HepG2 (cell line): Measurements from ENCODE around the gene PSENEN. TPM values are rescaled to one million over a fixed set of nuclear protein-coding genes. Genes with fewer than 3 reads are reported as not detected.
A peak's percentile ranks its signal among the peaks of the same experiment; 100 is the strongest.

Experiments
- ATAC-seq: fragments of 200-7000 bp; cut with Tn5 transposase; 3 replicates; pipeline ENCODE4 v1.9.1; 2020; ENCODE audit warnings: mild to moderate bottlenecking, moderate library complexity
- BruUV-seq: library from RNA; stranded (reverse); fragments of 400-500 nt; replicated peaks from 2 replicates; lab custom pipeline; 2021; lab: Mats Ljungman, UMichigan
- CTCF ChIA-PET: fragments of 300-600 bp; formaldehyde crosslinking; extraction: SDS; loops from one replicate; lab custom pipeline; 2021; ENCODE audit warnings: low total read pairs, inconsistent platforms, low intra/inter-chr PET ratio; lab: Yijun Ruan, JAX
- POLR2A ChIA-PET: fragments of 350-600 bp; sonication (Branson Sonifier 250); formaldehyde crosslinking; loops from one replicate; lab custom pipeline; 2020; ENCODE audit warnings: antibody characterized with exemption, inconsistent platforms; lab: Yijun Ruan, JAX
- DNase-seq: peaks from one replicate; pipeline ENCODE4 v3.0.0-alpha.2; 2015; ENCODE audit warnings: low spot score
- FAIRE-seq: peaks from 3 replicates; lab custom pipeline; 2011; peaks lifted over from hg19 to GRCh38; lab: Jason Lieb, UNC
- H2AFZ ChIP-seq: one replicate; pipeline ENCODE4 v1.6.1; 2011; ENCODE audit warnings: low read length, inconsistent platforms
- H3K27ac ChIP-seq: fragments of 300-600 bp; 3 replicates; pipeline ENCODE4 v1.8.0; 2011; ENCODE audit warnings: mixed run types, mild to moderate bottlenecking, mixed read lengths, low read length, inconsistent platforms; ENCODE audit not compliant: insufficient read depth; ENCODE audit errors: extremely low read length
- H3K27me3 ChIP-seq, 2 experiments: fragments of 200-600 bp in 1 of 2; 2 replicates in 1 of 2; 3 replicates in 1 of 2; pipeline versions ENCODE4 v1.6.0 to v1.8.0; 2011; ENCODE audit warnings: low read length in 2 of 2, mild to moderate bottlenecking in 2 of 2, moderate library complexity in 2 of 2, inconsistent platforms in 1 of 2; ENCODE audit not compliant: insufficient read depth in 2 of 2, control insufficient read depth in 1 of 2
- H3K36me3 ChIP-seq, 2 experiments: fragments of 200-600 bp in 1 of 2; replicated peaks in 1 of 2; 2 replicates in 1 of 2; 3 replicates in 1 of 2; pipeline versions ENCODE4 v1.5.1 to v1.8.0; 2011; ENCODE audit warnings: low read length in 2 of 2, inconsistent platforms in 1 of 2; ENCODE audit not compliant: insufficient read depth in 2 of 2, control insufficient read depth in 1 of 2
- H3K4me1 ChIP-seq: 2 replicates; pipeline ENCODE4 v1.5.1; 2012; ENCODE audit warnings: low read length, inconsistent platforms; ENCODE audit not compliant: insufficient read depth
- H3K4me2 ChIP-seq: 2 replicates; pipeline ENCODE4 v1.6.0; 2011; ENCODE audit warnings: low read depth, low read length, inconsistent platforms
- H3K4me3 ChIP-seq, 3 experiments: fragments of 200-600 bp in 1 of 3; sonication (generic), shearing (Covaris generic) in 1 of 3; replicated peaks in 1 of 3; 2 replicates each; pipeline ENCODE4 v1.5.1; 2011 to 2016; ENCODE audit warnings: low read length in 3 of 3, inconsistent platforms in 2 of 3, low read depth in 2 of 3, mild to moderate bottlenecking in 2 of 3, control low read depth in 1 of 3, mixed read lengths in 1 of 3; ENCODE audit not compliant: insufficient read depth in 1 of 3
- H3K79me2 ChIP-seq: one replicate; pipeline ENCODE4 v1.6.1; 2011; ENCODE audit warnings: low read length, inconsistent platforms; ENCODE audit not compliant: insufficient read depth
- H3K9ac ChIP-seq: 2 replicates; pipeline ENCODE4 v1.6.0; 2011; ENCODE audit warnings: mild to moderate bottlenecking, low read depth, low read length, inconsistent platforms; ENCODE audit not compliant: insufficient read depth
- H3K9me3 ChIP-seq: 2 replicates; pipeline ENCODE4 v1.5.1; 2012; ENCODE audit warnings: mild to moderate bottlenecking, low read length
- H4K20me1 ChIP-seq: 2 replicates; pipeline ENCODE4 v1.6.0; 2011; ENCODE audit warnings: inconsistent platforms, mild to moderate bottlenecking, low read length, moderate library complexity; ENCODE audit not compliant: insufficient read depth
- FOXP4 ChIP-seq: sonication (generic); formaldehyde crosslinking; IDR thresholded peaks from 2 replicates; pipeline ENCODE4 v1.4.0; 2020; ENCODE audit warnings: missing genetic modification reagents
- GABPA ChIP-seq, 2 experiments: IDR thresholded peaks; 2 replicates each; pipeline ENCODE4 v1.6.1; 2011 to 2016; ENCODE audit warnings: low read depth in 2 of 2, low read length in 1 of 2, missing biosample characterization in 1 of 2, missing genetic modification characterization in 1 of 2
- HNRNPK ChIP-seq: fragments of 200-400 bp; formaldehyde crosslinking; IDR thresholded peaks from 2 replicates; pipeline ENCODE4 v1.6.1; 2018; ENCODE audit warnings: low read length, low read depth, moderate library complexity, mild to moderate bottlenecking; ENCODE audit not compliant: poor library complexity, severe bottlenecking
- IKZF4 ChIP-seq: sonication (generic); formaldehyde crosslinking; IDR thresholded peaks from 2 replicates; pipeline ENCODE4 v1.5.1; 2020; ENCODE audit warnings: borderline replicate concordance, mild to moderate bottlenecking, low read depth, missing genetic modification reagents; ENCODE audit errors: not compliant biosample characterization
- KLF16 ChIP-seq, 2 experiments: sonication (generic) in 1 of 2; formaldehyde crosslinking in 1 of 2; IDR thresholded peaks; 2 replicates each; pipeline versions ENCODE4 v1.6.1 to v1.8.0; 2016 to 2023; ENCODE audit warnings: missing genetic modification reagents in 2 of 2, missing compliant biosample characterization in 1 of 2
- KLF9 ChIP-seq: IDR thresholded peaks from 2 replicates; pipeline ENCODE4 v1.6.1; 2016; ENCODE audit warnings: low read depth
- SRSF1 ChIP-seq: fragments of 200-400 bp; formaldehyde crosslinking; optimal IDR thresholded peaks from 2 replicates; pipeline ENCODE3; 2017; ENCODE audit warnings: mild to moderate bottlenecking, low read depth, low read length, moderate library complexity
- ZNF572 ChIP-seq: sonication (generic); formaldehyde crosslinking; IDR thresholded peaks from 2 replicates; pipeline ENCODE4 v1.5.1; 2020; ENCODE audit warnings: mild to moderate bottlenecking, missing genetic modification reagents
- ZNF607 ChIP-seq: sonication (generic); formaldehyde crosslinking; IDR thresholded peaks from 2 replicates; pipeline ENCODE4 v1.5.1; 2020; ENCODE audit warnings: missing genetic modification reagents, mild to moderate bottlenecking, borderline replicate concordance
- ZNF766 ChIP-seq: sonication (generic); formaldehyde crosslinking; IDR thresholded peaks from 2 replicates; pipeline ENCODE4 v1.5.0; 2020; ENCODE audit warnings: missing genetic modification reagents, borderline replicate concordance
- ZNF816 ChIP-seq: sonication (generic); formaldehyde crosslinking; IDR thresholded peaks from 2 replicates; pipeline ENCODE4 v1.8.0; 2022; ENCODE audit warnings: missing genetic modification reagents, mild to moderate bottlenecking, borderline replicate concordance
- ZNF891 ChIP-seq: sonication (generic); formaldehyde crosslinking; IDR thresholded peaks from 2 replicates; pipeline ENCODE4 v1.5.0; 2020; ENCODE audit warnings: mild to moderate bottlenecking, missing genetic modification reagents
- ZSCAN21 ChIP-seq: sonication (generic); formaldehyde crosslinking; IDR thresholded peaks from 2 replicates; pipeline ENCODE4 v1.8.0; 2022; ENCODE audit warnings: mild to moderate bottlenecking, missing genetic modification reagents, moderate library complexity, borderline replicate concordance
- WGBS: methylation state at CpG from one replicate; pipeline ENCODE4 v1.1.6; 2017; ENCODE audit warnings: low lambda C conversion rate; 5-methylcytosine and 5-hydroxymethylcytosine counted together
- in situ Hi-C: cut with HindIII; loops from 2 replicates; pipeline ENCODE4 v1.10.0; 2017; ENCODE audit warnings: low pct_unique_long_range_greater_than_20kb; ENCODE audit not compliant: extremely low pct_ligation_motif_present
- intact Hi-C: fragments of 100-400 bp; cut with micrococcal nuclease; formaldehyde crosslinking; loops from one replicate; pipeline ENCODE4 v1.10.0; 2022; ENCODE audit not compliant: unreplicated experiment
- polyA plus RNA-seq, 8 experiments: library from polyadenylated mRNA; depleted of rRNA in 3 of 8; stranded (reverse) in 7 of 8; unstranded in 1 of 8; fragments of >200 nt; fragmentation: Illumina TruSeq in 4 of 8; extraction: Trizol in 4 of 8; gene quantifications; 2 replicates each; pipeline versions ENCODE4 v1.2.1 to v1.2.3, GENCODE V29; 2011 to 2016; ENCODE audit warnings: low read depth in 4 of 8, missing spikeins in 1 of 8, mixed read lengths in 1 of 8; ENCODE audit not compliant: insufficient read depth in 1 of 8
- total RNA-seq, 5 experiments: library from RNA; depleted of rRNA; stranded (reverse); fragments of >200 nt; fragmentation: Illumina TruSeq; extraction: Trizol; gene quantifications; 2 replicates each; pipeline ENCODE4 v1.2.3, GENCODE V29; 2016; ENCODE audit warnings: low read depth in 1 of 5
- TF ChIP-seq, protein P1 (sequence below): sonication (generic); formaldehyde crosslinking; IDR thresholded peaks from 2 replicates; pipeline ENCODE4 v1.5.1; 2020; ENCODE audit warnings: missing genetic modification reagents, mild to moderate bottlenecking, borderline replicate concordance
- TF ChIP-seq, protein P2 (sequence below): IDR thresholded peaks from 2 replicates; pipeline ENCODE4 v1.4.0; 2020; ENCODE audit warnings: mild to moderate bottlenecking, missing genetic modification reagents

PSENEN gene
- total and polyA plus RNA-seq, 2 of the 13 experiments (the other 11 are each of a cell fraction or from before 2014, with no cell fraction given), result 16.9 to 34.2 TPM

DNA sequence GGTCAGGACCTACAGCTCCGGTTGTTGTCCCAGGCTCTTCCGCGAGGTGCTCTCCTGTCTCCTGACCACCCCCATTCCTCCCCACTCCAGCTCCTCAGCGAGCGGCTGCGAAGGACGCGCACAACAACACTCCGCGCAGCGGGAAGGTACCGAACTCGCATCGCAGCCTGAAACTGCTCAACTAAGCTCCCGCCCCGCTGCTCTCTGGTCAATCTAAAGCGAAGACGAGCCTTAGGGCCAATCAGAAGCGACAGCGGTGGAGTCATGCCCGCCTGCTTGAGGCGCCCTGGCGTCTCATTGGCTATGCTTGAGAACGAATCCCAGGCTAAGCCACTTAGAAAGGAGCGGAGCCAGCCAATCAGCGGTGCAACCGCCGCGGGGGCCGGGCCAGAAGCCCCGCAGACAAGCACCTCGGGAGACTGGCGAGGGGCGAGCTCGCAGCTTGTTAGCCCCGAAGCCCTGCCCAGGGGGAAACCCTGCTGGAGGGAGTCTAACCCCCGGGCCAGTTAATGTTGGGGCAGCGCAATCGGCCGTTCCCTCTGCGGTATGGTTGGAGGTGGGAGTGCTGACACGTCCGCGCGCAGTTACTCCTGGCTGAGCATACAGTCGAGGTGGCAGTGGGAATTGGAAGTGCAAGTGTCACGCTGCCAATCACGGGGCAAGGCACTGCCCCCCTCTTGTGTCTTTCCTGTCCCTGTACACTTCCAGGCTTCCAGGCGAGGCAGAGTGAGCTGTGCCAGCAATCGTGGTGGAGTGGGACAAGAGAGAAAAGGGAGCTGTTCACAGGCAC is 43.0 kb upstream of the PSENEN start:
- ATAC-seq (peak; percentile 99), DNase-seq (peak; percentile 96), FAIRE-seq (peak; percentile 86)
- H3K4me1 ChIP-seq, result peaks cover 29% of the 10 kb centered on the region
- H3K4me3 ChIP-seq, result peak overlapping the region; percentile 50 to 77 (median 70)
- H3K9me3 ChIP-seq, result no peaks in the 10 kb centered on the region
- in situ Hi-C loops (no loop called here), intact Hi-C loops (no loop called here)
- under 1% methylated on average over 19 of the region's 50 CpGs for WGBS
- H4K20me1 ChIP-seq, result no peaks in the 10 kb centered on the region
- ChIA-PET CTCF (interaction anchor here (1.0 to 1.7 kb wide), 2 partner anchors 9 to 14 kb away, joined by 4 to 7 read pairs; no protein-coding TSS in a partner anchor), POLR2A (interaction anchor here (0.5 to 2.4 kb wide), 20 partner anchors 10 to 434 kb away, joined by 3 to 23 read pairs (median 4); partner anchors contain the start of genes COX6B1, LIN37 and PRODH2)
- peak overlapping the region; percentile 92 for H3K4me2 ChIP-seq
- H3K36me3 ChIP-seq, result no peaks in the 10 kb centered on the region
- H3K27ac ChIP-seq, result peak overlapping the region; percentile 56
- no peaks in the 10 kb centered on the region for H3K27me3 ChIP-seq
- no peaks in the 10 kb centered on the region for H3K79me2 ChIP-seq
- no TSS peak for BruUV-seq
- H3K9ac ChIP-seq, result peak overlapping the region; percentile 62
- H2AFZ ChIP-seq, result peak overlapping the region; percentile 89
- no peak for TF ChIP-seq ZNF572 (CRISPR knock-in tag)
- TF ChIP-seq SRSF1, result no peak
- TF ChIP-seq FOXP4 (CRISPR knock-in tag), result 0 out of 2 replicates have a peak, but pooled peaks have one; percentile 28
- TF ChIP-seq KLF16 (CRISPR knock-in tag; IDR thresholded peaks at IDR 0.05), result no peak; a peak in 1 of 4 replicates
- TF ChIP-seq ZNF766 (CRISPR knock-in tag), result no peak
- TF ChIP-seq ZNF607 (CRISPR knock-in tag), result peak; percentile 33; the same call in 1 of the 2 replicates
- no peak for TF ChIP-seq HNRNPK
- TF ChIP-seq, protein P1, sequence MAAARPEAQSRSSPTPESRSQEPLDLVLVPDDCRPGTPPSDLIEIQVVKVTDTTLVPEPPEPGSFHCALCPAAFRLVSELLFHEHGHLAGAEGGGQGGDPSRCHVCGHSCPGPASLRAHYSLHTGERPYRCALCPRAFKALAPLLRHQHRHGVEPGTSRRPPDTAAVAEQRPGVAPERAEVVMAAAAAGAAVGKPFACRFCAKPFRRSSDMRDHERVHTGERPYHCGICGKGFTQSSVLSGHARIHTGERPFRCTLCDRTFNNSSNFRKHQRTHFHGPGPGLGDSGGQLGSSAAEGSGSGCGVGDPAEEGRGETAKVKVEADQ (CRISPR knock-in tag), result peak; percentile 87
- no peak for TF ChIP-seq KLF9 (CRISPR knock-in tag)
- peak; percentile 47 for TF ChIP-seq IKZF4 (CRISPR knock-in tag)
- 0 out of 2 replicates have a peak, but pooled peaks have one; percentile 27 for TF ChIP-seq ZNF891 (CRISPR knock-in tag)
- no peak for TF ChIP-seq ZNF816 (CRISPR knock-in tag)
- TF ChIP-seq ZSCAN21 (CRISPR knock-in tag), result no peak
- no peak for TF ChIP-seq GABPA (IDR thresholded peaks at IDR 0.05; ENCODE audit: low read depth, low read length)
- TF ChIP-seq GABPA (CRISPR knock-in tag; IDR thresholded peaks at IDR 0.05; ENCODE audit: low read depth), result no peak
- TF ChIP-seq, protein P2, sequence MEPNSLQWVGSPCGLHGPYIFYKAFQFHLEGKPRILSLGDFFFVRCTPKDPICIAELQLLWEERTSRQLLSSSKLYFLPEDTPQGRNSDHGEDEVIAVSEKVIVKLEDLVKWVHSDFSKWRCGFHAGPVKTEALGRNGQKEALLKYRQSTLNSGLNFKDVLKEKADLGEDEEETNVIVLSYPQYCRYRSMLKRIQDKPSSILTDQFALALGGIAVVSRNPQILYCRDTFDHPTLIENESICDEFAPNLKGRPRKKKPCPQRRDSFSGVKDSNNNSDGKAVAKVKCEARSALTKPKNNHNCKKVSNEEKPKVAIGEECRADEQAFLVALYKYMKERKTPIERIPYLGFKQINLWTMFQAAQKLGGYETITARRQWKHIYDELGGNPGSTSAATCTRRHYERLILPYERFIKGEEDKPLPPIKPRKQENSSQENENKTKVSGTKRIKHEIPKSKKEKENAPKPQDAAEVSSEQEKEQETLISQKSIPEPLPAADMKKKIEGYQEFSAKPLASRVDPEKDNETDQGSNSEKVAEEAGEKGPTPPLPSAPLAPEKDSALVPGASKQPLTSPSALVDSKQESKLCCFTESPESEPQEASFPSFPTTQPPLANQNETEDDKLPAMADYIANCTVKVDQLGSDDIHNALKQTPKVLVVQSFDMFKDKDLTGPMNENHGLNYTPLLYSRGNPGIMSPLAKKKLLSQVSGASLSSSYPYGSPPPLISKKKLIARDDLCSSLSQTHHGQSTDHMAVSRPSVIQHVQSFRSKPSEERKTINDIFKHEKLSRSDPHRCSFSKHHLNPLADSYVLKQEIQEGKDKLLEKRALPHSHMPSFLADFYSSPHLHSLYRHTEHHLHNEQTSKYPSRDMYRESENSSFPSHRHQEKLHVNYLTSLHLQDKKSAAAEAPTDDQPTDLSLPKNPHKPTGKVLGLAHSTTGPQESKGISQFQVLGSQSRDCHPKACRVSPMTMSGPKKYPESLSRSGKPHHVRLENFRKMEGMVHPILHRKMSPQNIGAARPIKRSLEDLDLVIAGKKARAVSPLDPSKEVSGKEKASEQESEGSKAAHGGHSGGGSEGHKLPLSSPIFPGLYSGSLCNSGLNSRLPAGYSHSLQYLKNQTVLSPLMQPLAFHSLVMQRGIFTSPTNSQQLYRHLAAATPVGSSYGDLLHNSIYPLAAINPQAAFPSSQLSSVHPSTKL (CRISPR knock-in tag), result no peak
